ENCODE data around the gene IRS2.

The IRS2 gene

GRCh38 chr13:109807345-109807744 lies 21.0 kb upstream of the IRS2 start:
- FAIRE-seq, result no peak
- TF ChIP-seq SPI1 (IDR thresholded peaks at IDR 0.05; ENCODE audit: low read depth, low read length) (no peak), POLR2A (IDR thresholded peaks at IDR 0.05; ENCODE audit: low read depth, low read length) (no peak), POU2F2 (IDR thresholded peaks at IDR 0.05; ENCODE audit: low read depth, low read length) (no peak), POLR2AphosphoS5 (IDR thresholded peaks at IDR 0.05; ENCODE audit: low read depth, low read length) (no peak), PAX5 (IDR thresholded peaks at IDR 0.05; ENCODE audit: insufficient read depth, low read length, severe bottlenecking) (no peak), TAF1 (IDR thresholded peaks at IDR 0.05; ENCODE audit: low read depth, low read length) (no peak)
- no peak for DNase-seq (ENCODE audit: insufficient read length, low spot score)

GRCh38 chr13:109804654-109805053 lies 18.3 kb upstream of the IRS2 start:
- DNase-seq (ENCODE audit: insufficient read length, low spot score), result no peak
- no peak for TF ChIP-seq TAF1 (IDR thresholded peaks at IDR 0.05; ENCODE audit: low read depth, low read length)
- TF ChIP-seq SPI1 (IDR thresholded peaks at IDR 0.05; ENCODE audit: low read depth, low read length), result no peak
- TF ChIP-seq POU2F2 (IDR thresholded peaks at IDR 0.05; ENCODE audit: low read depth, low read length), result no peak
- no peak for TF ChIP-seq POLR2A (IDR thresholded peaks at IDR 0.05; ENCODE audit: low read depth, low read length)
- TF ChIP-seq PAX5 (IDR thresholded peaks at IDR 0.05; ENCODE audit: insufficient read depth, low read length, severe bottlenecking), result no peak
- no peak for TF ChIP-seq POLR2AphosphoS5 (IDR thresholded peaks at IDR 0.05; ENCODE audit: low read depth, low read length)
- no peak for FAIRE-seq

GRCh38 chr13:109803825-109804224 lies 17.4 kb upstream of the IRS2 start:
- TF ChIP-seq POLR2AphosphoS5 (IDR thresholded peaks at IDR 0.05; ENCODE audit: low read depth, low read length), result no peak
- no peak for TF ChIP-seq PAX5 (IDR thresholded peaks at IDR 0.05; ENCODE audit: insufficient read depth, low read length, severe bottlenecking)
- no peak for TF ChIP-seq TAF1 (IDR thresholded peaks at IDR 0.05; ENCODE audit: low read depth, low read length)
- TF ChIP-seq SPI1 (IDR thresholded peaks at IDR 0.05; ENCODE audit: low read depth, low read length), result no peak
- no peak for TF ChIP-seq POLR2A (IDR thresholded peaks at IDR 0.05; ENCODE audit: low read depth, low read length)
- no peak for TF ChIP-seq POU2F2 (IDR thresholded peaks at IDR 0.05; ENCODE audit: low read depth, low read length)
- FAIRE-seq, result no peak
- no peak for DNase-seq (ENCODE audit: insufficient read length, low spot score)

GRCh38 chr13:109802936-109803335 lies 16.6 kb upstream of the IRS2 start:
- DNase-seq (ENCODE audit: insufficient read length, low spot score) (no peak), FAIRE-seq (no peak)
- TF ChIP-seq POU2F2 (IDR thresholded peaks at IDR 0.05; ENCODE audit: low read depth, low read length) (no peak), POLR2A (IDR thresholded peaks at IDR 0.05; ENCODE audit: low read depth, low read length) (no peak), PAX5 (IDR thresholded peaks at IDR 0.05; ENCODE audit: insufficient read depth, low read length, severe bottlenecking) (no peak), TAF1 (IDR thresholded peaks at IDR 0.05; ENCODE audit: low read depth, low read length) (no peak), POLR2AphosphoS5 (IDR thresholded peaks at IDR 0.05; ENCODE audit: low read depth, low read length) (no peak), SPI1 (IDR thresholded peaks at IDR 0.05; ENCODE audit: low read depth, low read length) (no peak)

- DNase-seq (ENCODE audit: insufficient read length, low spot score), result no peak
- no peak for TF ChIP-seq POLR2AphosphoS5 (IDR thresholded peaks at IDR 0.05; ENCODE audit: low read depth, low read length)
- TF ChIP-seq PAX5 (IDR thresholded peaks at IDR 0.05; ENCODE audit: insufficient read depth, low read length, severe bottlenecking), result no peak
- no peak for TF ChIP-seq POU2F2 (IDR thresholded peaks at IDR 0.05; ENCODE audit: low read depth, low read length)
- no peak for TF ChIP-seq POLR2A (IDR thresholded peaks at IDR 0.05; ENCODE audit: low read depth, low read length)
- no peak for TF ChIP-seq SPI1 (IDR thresholded peaks at IDR 0.05; ENCODE audit: low read depth, low read length)
- no peak for TF ChIP-seq TAF1 (IDR thresholded peaks at IDR 0.05; ENCODE audit: low read depth, low read length)
- no peak for FAIRE-seq
Observed at GRCh38 chr13:109795011-109795410, 8.6 kb upstream of the IRS2 start.

GRCh38 chr13:109794095-109794494 lies 7.7 kb upstream of the IRS2 start:
- TF ChIP-seq POU2F2 (IDR thresholded peaks at IDR 0.05; ENCODE audit: low read depth, low read length), result no peak
- TF ChIP-seq POLR2AphosphoS5 (IDR thresholded peaks at IDR 0.05; ENCODE audit: low read depth, low read length), result no peak
- TF ChIP-seq PAX5 (IDR thresholded peaks at IDR 0.05; ENCODE audit: insufficient read depth, low read length, severe bottlenecking), result no peak
- no peak for TF ChIP-seq SPI1 (IDR thresholded peaks at IDR 0.05; ENCODE audit: low read depth, low read length)
- no peak for TF ChIP-seq TAF1 (IDR thresholded peaks at IDR 0.05; ENCODE audit: low read depth, low read length)
- TF ChIP-seq POLR2A (IDR thresholded peaks at IDR 0.05; ENCODE audit: low read depth, low read length), result no peak
- no peak for DNase-seq (ENCODE audit: insufficient read length, low spot score)
- no peak for FAIRE-seq

- no peak for FAIRE-seq
- DNase-seq (ENCODE audit: insufficient read length, low spot score), result no peak
- no peak for TF ChIP-seq POU2F2 (IDR thresholded peaks at IDR 0.05; ENCODE audit: low read depth, low read length)
- TF ChIP-seq PAX5 (IDR thresholded peaks at IDR 0.05; ENCODE audit: insufficient read depth, low read length, severe bottlenecking), result no peak
- TF ChIP-seq SPI1 (IDR thresholded peaks at IDR 0.05; ENCODE audit: low read depth, low read length), result no peak
- TF ChIP-seq POLR2A (IDR thresholded peaks at IDR 0.05; ENCODE audit: low read depth, low read length), result no peak
- no peak for TF ChIP-seq POLR2AphosphoS5 (IDR thresholded peaks at IDR 0.05; ENCODE audit: low read depth, low read length)
- TF ChIP-seq TAF1 (IDR thresholded peaks at IDR 0.05; ENCODE audit: low read depth, low read length), result no peak
Observed at GRCh38 chr13:109792416-109793059, 6.2 kb upstream of the IRS2 start.

- no peak for FAIRE-seq
Observed at GRCh38 chr13:109790942-109791605, 4.7 kb upstream of the IRS2 start.

GRCh38 chr13:109790086-109790485 lies 3.7 kb upstream of the IRS2 start:
- FAIRE-seq, result no peak
- no peak for DNase-seq (ENCODE audit: insufficient read length, low spot score)
- TF ChIP-seq SPI1 (IDR thresholded peaks at IDR 0.05; ENCODE audit: low read depth, low read length), result no peak
- TF ChIP-seq TAF1 (IDR thresholded peaks at IDR 0.05; ENCODE audit: low read depth, low read length), result no peak
- TF ChIP-seq POU2F2 (IDR thresholded peaks at IDR 0.05; ENCODE audit: low read depth, low read length), result no peak

More at GRCh38 chr13:109790942-109791605, 4.7 kb upstream of the IRS2 start:
- no peak for DNase-seq (ENCODE audit: insufficient read length, low spot score)
- TF ChIP-seq PAX5 (IDR thresholded peaks at IDR 0.05; ENCODE audit: insufficient read depth, low read length, severe bottlenecking), result no peak
- no peak for TF ChIP-seq POLR2AphosphoS5 (IDR thresholded peaks at IDR 0.05; ENCODE audit: low read depth, low read length)
- no peak for TF ChIP-seq POLR2A (IDR thresholded peaks at IDR 0.05; ENCODE audit: low read depth, low read length)
- TF ChIP-seq SPI1 (IDR thresholded peaks at IDR 0.05; ENCODE audit: low read depth, low read length), result no peak
- TF ChIP-seq POU2F2 (IDR thresholded peaks at IDR 0.05; ENCODE audit: low read depth, low read length), result no peak
- TF ChIP-seq TAF1 (IDR thresholded peaks at IDR 0.05; ENCODE audit: low read depth, low read length), result no peak
